HEK293T (cell line): Measurements from ENCODE around the gene ASF1B.

Experiments
- ARNT ChIP-seq: fragments of 450-650 bp; IDR thresholded peaks from 2 replicates; pipeline ENCODE4 v1.6.1; 2017; ENCODE audit warnings: mild to moderate bottlenecking
- BHLHE40 ChIP-seq: fragments of 450-650 bp; IDR thresholded peaks from 2 replicates; pipeline ENCODE4 v1.6.1; 2016; ENCODE audit warnings: mild to moderate bottlenecking, moderate library complexity, borderline replicate concordance
- CTBP1 ChIP-seq: fragments of 450-650 bp; IDR thresholded peaks from 2 replicates; pipeline ENCODE4 v1.6.1; 2016; ENCODE audit warnings: borderline replicate concordance
- FOXA1 ChIP-seq: fragments of 450-650 bp; IDR thresholded peaks from 2 replicates; pipeline ENCODE4 v1.6.1; 2016; ENCODE audit warnings: mild to moderate bottlenecking
- FOXM1 ChIP-seq: fragments of 450-650 bp; IDR thresholded peaks from 2 replicates; pipeline ENCODE4 v1.6.1; 2017; ENCODE audit warnings: mild to moderate bottlenecking, borderline replicate concordance
- PKNOX1 ChIP-seq: fragments of 450-650 bp; IDR thresholded peaks from 2 replicates; pipeline ENCODE4 v1.6.1; 2016

DNA sequence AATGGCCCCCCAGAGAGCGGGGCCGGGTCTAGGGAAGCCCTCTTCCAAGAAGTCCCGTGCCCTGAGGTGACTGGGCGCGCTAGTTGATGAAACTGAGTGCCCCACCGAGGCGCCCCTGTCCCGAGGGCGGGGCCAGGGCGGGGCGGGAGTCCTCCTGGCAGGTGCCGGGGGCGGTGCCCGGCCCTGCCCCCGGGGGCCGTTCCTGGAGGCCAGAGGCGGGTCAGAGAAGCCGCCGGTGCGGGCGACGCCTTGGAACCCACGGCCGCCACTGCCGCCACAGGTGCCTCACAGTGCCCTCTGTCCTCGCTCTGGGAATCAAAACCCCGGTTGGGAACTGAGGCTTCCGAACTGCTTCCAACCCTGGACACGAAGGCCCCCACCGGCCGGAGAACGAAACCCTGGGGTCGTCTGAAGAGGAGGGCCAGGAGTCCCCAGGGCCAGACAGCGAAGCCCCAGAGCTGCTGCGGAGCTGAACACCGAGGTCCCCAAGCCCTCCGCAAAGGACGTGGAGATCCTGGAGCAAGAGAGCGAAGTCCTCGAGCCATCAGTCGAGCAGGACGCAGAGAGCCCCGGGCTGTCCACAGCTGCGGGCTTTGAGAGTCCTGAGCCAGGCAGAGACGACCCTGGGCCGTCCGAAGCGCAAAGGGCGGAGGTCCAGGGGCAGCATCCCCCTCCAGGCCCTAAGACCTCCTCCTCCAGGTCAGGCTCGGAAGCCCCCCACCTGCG, 63.7 kb downstream of the ASF1B start, which contains the start of gene MISP3:
- no peak for TF ChIP-seq BHLHE40
- TF ChIP-seq CTBP1 = no peak
- TF ChIP-seq ARNT = no peak
- no peak for TF ChIP-seq PKNOX1
- TF ChIP-seq FOXA1 = no peak
- TF ChIP-seq FOXM1 = no peak
